DND-41 (cell line): ENCODE data around the gene SKAP1.

Experiments used
- EZH2 ChIP-seq: IDR thresholded peaks from 3 replicates; pipeline ENCODE4 v1.6.1; 2012; ENCODE audit warnings: borderline replicate concordance, low read depth, mild to moderate bottlenecking, moderate library complexity, low read length, inconsistent platforms; ENCODE audit not compliant: severe bottlenecking
- TF ChIP-seq, protein P1 (sequence below): IDR thresholded peaks from 2 replicates; pipeline ENCODE4 v1.5.1; 2012; ENCODE audit warnings: borderline replicate concordance, low read length, moderate library complexity, mild to moderate bottlenecking; ENCODE audit not compliant: poor library complexity, severe bottlenecking; ENCODE audit errors: extremely low read depth

DNA sequence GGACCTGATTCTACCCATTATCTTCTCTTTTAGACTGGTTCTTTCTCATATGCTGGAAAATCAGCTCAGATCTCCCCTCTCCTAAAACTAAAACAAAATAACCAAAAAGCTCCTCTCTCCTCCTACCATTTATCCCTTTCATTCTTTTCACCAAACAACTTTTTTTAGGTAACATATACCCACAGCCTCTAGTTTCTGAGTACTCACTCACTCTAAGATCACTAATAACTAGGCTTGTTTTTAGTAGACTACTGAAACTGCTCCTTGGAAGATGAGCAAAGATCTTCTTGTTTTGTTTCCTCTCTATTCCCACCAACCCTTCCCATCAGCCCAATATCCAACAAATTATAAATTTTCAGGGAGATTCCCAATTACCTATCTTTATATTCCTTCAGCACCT is 129.0 kb downstream of the SKAP1 start:
- TF ChIP-seq, protein P1, sequence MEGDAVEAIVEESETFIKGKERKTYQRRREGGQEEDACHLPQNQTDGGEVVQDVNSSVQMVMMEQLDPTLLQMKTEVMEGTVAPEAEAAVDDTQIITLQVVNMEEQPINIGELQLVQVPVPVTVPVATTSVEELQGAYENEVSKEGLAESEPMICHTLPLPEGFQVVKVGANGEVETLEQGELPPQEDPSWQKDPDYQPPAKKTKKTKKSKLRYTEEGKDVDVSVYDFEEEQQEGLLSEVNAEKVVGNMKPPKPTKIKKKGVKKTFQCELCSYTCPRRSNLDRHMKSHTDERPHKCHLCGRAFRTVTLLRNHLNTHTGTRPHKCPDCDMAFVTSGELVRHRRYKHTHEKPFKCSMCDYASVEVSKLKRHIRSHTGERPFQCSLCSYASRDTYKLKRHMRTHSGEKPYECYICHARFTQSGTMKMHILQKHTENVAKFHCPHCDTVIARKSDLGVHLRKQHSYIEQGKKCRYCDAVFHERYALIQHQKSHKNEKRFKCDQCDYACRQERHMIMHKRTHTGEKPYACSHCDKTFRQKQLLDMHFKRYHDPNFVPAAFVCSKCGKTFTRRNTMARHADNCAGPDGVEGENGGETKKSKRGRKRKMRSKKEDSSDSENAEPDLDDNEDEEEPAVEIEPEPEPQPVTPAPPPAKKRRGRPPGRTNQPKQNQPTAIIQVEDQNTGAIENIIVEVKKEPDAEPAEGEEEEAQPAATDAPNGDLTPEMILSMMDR, result no peak
- TF ChIP-seq EZH2, result no peak
